ENCODE data around the gene NIT1. TPM values are rescaled to one million over a fixed set of nuclear protein-coding genes. Genes with fewer than 3 reads are reported as not detected.

The NIT1 gene
- total RNA-seq, 1 experiment from 2014 or later, result 65.9 TPM

GRCh38 chr1:161089938-161090337 is 28.0 kb upstream of the NIT1 start:
- Histone ChIP-seq H2AFZ (ENCODE audit: low read depth, low read length, poor library complexity, severe bottlenecking) (no peak overlapping the region), H3K79me2 (ENCODE audit: insufficient read depth, low read length) (no peaks in the 10 kb centered on the region), H3K9ac (ENCODE audit: low read length) (no peak overlapping the region), H3K27me3 (ENCODE audit: insufficient read depth, low read length) (no peaks in the 10 kb centered on the region), H3K4me1 (ENCODE audit: control insufficient read depth in 1 of 2, insufficient read depth in 2 of 2, low read length in 2 of 2) (peaks cover 17 to 74% of the 10 kb centered on the region in 2 experiments), H3K9me3 (ENCODE audit: control insufficient read depth in 1 of 2, insufficient read depth in 1 of 2, low read depth in 1 of 2, low read length in 2 of 2) (no peaks in the 10 kb centered on the region), H3K9me2 (ENCODE audit: insufficient read depth) (no peaks in the 10 kb centered on the region), H3K4me3 (replicated peaks in 1 of 2; ENCODE audit: low read depth in 1 of 2, low read length in 2 of 2) (no peak overlapping the region), H3K36me3 (ENCODE audit: control insufficient read depth in 1 of 2, insufficient read depth in 2 of 2, low read length in 2 of 2) (no peaks in the 10 kb centered on the region), H3K27ac (ENCODE audit: low read depth, low read length) (no peak overlapping the region), H4K20me1 (ENCODE audit: insufficient read depth) (no peaks in the 10 kb centered on the region), H3K4me2 (ENCODE audit: low read length) (no peak overlapping the region)
- ATAC-seq (no peak), DNase-seq (ENCODE audit: low read depth, low spot score) (no peak)
- intact Hi-C loops (cut with micrococcal nuclease), result no loop called here
- BruUV-seq (replicated peaks), result no TSS peak
- ChIA-PET RAD21 (ENCODE audit: low non-redundant PET in 1 of 2, low total read pairs in 2 of 2, uncharacterized antibody in 2 of 2, unreplicated experiment in 2 of 2) (no interaction called here), CTCF (no interaction called here), POLR2A (interaction anchor here (1.2 kb wide), 1 partner anchor 69 kb away, joined by 3 read pairs; the partner anchor contains the start of gene F11R)
- TF ChIP-seq CEBPB (IDR thresholded peaks at IDR 0.05; ENCODE audit: low read depth) (no peak), SP1 (IDR thresholded peaks at IDR 0.05; ENCODE audit: low read depth) (no peak), EZH2phosphoT487 (IDR thresholded peaks at IDR 0.05; ENCODE audit: borderline replicate concordance) (no peak), ATF3 (IDR thresholded peaks at IDR 0.05) (no peak), RAD21 (IDR thresholded peaks at IDR 0.05; ENCODE audit: low read depth) (no peak), FOSL1 (IDR thresholded peaks at IDR 0.05; ENCODE audit: low read depth) (no peak), CTCF (IDR thresholded peaks at IDR 0.05 in 2 of 3, conservative IDR thresholded peaks at IDR 0.05 in 1 of 3; ENCODE audit: borderline replicate concordance in 1 of 3, insufficient read depth in 1 of 3, low read depth in 2 of 3, low read length in 2 of 3) (no peak), MAX (IDR thresholded peaks at IDR 0.05) (no peak), ELF1 (IDR thresholded peaks at IDR 0.05; ENCODE audit: borderline replicate concordance, low read depth) (no peak), TCF7L2 (IDR thresholded peaks at IDR 0.05; ENCODE audit: borderline replicate concordance, extremely low read depth, insufficient read depth, insufficient read length) (no peak), CBX3 (IDR thresholded peaks at IDR 0.05; ENCODE audit: low read depth) (no peak), REST (IDR thresholded peaks at IDR 0.05; ENCODE audit: low read depth) (no peak), SIN3A (IDR thresholded peaks at IDR 0.05; ENCODE audit: low read depth) (no peak)

All from HCT116 (cell line).